ENCODE measurements around the gene YBX1.

- TF ChIP-seq POLR2AphosphoS5 (IDR thresholded peaks at IDR 0.05), result no peak
- TF ChIP-seq, protein P1, sequence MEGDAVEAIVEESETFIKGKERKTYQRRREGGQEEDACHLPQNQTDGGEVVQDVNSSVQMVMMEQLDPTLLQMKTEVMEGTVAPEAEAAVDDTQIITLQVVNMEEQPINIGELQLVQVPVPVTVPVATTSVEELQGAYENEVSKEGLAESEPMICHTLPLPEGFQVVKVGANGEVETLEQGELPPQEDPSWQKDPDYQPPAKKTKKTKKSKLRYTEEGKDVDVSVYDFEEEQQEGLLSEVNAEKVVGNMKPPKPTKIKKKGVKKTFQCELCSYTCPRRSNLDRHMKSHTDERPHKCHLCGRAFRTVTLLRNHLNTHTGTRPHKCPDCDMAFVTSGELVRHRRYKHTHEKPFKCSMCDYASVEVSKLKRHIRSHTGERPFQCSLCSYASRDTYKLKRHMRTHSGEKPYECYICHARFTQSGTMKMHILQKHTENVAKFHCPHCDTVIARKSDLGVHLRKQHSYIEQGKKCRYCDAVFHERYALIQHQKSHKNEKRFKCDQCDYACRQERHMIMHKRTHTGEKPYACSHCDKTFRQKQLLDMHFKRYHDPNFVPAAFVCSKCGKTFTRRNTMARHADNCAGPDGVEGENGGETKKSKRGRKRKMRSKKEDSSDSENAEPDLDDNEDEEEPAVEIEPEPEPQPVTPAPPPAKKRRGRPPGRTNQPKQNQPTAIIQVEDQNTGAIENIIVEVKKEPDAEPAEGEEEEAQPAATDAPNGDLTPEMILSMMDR (IDR thresholded peaks at IDR 0.05), result no peak
Observed at GRCh38 chr1:42675467-42675866, 6.8 kb upstream of the YBX1 start.
